ENCODE measurements around the gene TK2. TPM values are rescaled to one million over a fixed set of nuclear protein-coding genes. Genes with fewer than 3 reads are reported as not detected.

The TK2 gene
- total and polyA plus RNA-seq, 2 experiments from 2014 or later, result 1.8 to 4.2 TPM

GRCh38 chr16:66476328-66477027, 73.4 kb downstream of the TK2 start:
- DNase-seq (ENCODE audit: low spot score) (peak; percentile 68), ATAC-seq (peak; percentile 45)
- no peaks in the 10 kb centered on the region; the same call in 2 of the 3 replicates for H3K9me3 Mint-ChIP-seq
- Histone ChIP-seq H4K20me1 (replicated peaks; ENCODE audit: insufficient read depth) (no peaks in the 10 kb centered on the region), H3K9me2 (ENCODE audit: insufficient read depth) (no peaks in the 10 kb centered on the region), H3K36me3 (ENCODE audit: insufficient read depth) (no peaks in the 10 kb centered on the region), H3K4me1 (ENCODE audit: insufficient read depth) (peaks cover 5% of the 10 kb centered on the region; the same call in 1 of the 2 replicates), H3K27ac (ENCODE audit: low read depth) (no peak overlapping the region), H2AFZ (0 out of 2 replicates have a peak overlapping the region, but pooled peaks have one; percentile 70), H3K79me2 (replicated peaks; ENCODE audit: insufficient read depth) (no peaks in the 10 kb centered on the region), H3F3A (replicated peaks; ENCODE audit: low read depth) (no peaks in the 10 kb centered on the region), H3K4me2 (no peak overlapping the region), H3K27me3 (ENCODE audit: insufficient read depth) (no peaks in the 10 kb centered on the region), H3K4me3 (no peak overlapping the region)
- TF ChIP-seq REST (IDR thresholded peaks at IDR 0.05; ENCODE audit: unreplicated experiment), result no peak
- no peak for TF ChIP-seq EZH2phosphoT487 (IDR thresholded peaks at IDR 0.05; ENCODE audit: unreplicated experiment)
- TF ChIP-seq ZNF462 (CRISPR knock-in tag; IDR thresholded peaks at IDR 0.05), result no peak
- peaks cover 9% of the 10 kb centered on the region for H3K27me3 Mint-ChIP-seq (ENCODE audit: insufficient read depth, low read depth, poor library complexity)
- no peak overlapping the region for H3K27ac Mint-ChIP-seq
- H3K4me3 Mint-ChIP-seq, result no peak overlapping the region
- peaks cover 20% of the 10 kb centered on the region for H3K4me1 Mint-ChIP-seq
- no peaks in the 10 kb centered on the region for H3K36me3 Mint-ChIP-seq (ENCODE audit: low read depth)

Data from GM23338 (cell line).